Coronary artery (tissue), 2 donors: ENCODE results near the gene FANCM.
"Not testable (repeated sequence)": the region's sequence is repeated elsewhere in the genome, so short reads cannot be mapped to it uniquely, and the experiment has no call there.

Experiments
- DNase-seq: peaks from one replicate; pipeline ENCODE4 v3.0.0-alpha.2; 2017; ENCODE audit warnings: low spot score
- H3K27ac ChIP-seq, 2 donors: fragments of 200-600 bp; sonication (generic); one replicate each; pipeline ENCODE4 v1.5.1; 2016 to 2019
- H3K4me3 ChIP-seq: fragments of 200-600 bp; sonication (generic); 2 replicates; pipeline ENCODE4 v1.5.1; 2016; ENCODE audit warnings: mild to moderate bottlenecking, moderate library complexity
- TF ChIP-seq, protein P1 (sequence below): fragments of 200-600 bp; sonication (generic); IDR thresholded peaks from one replicate; pipeline ENCODE4 v1.5.1; 2019; ENCODE audit warnings: antibody characterized with exemption

The FANCM gene

GRCh38 chr14:45199230-45199629 lies 63.5 kb downstream of the FANCM start:
- Histone ChIP-seq H3K27ac (no peak overlapping the region), H3K4me3 (no peak overlapping the region)
- TF ChIP-seq, protein P1, sequence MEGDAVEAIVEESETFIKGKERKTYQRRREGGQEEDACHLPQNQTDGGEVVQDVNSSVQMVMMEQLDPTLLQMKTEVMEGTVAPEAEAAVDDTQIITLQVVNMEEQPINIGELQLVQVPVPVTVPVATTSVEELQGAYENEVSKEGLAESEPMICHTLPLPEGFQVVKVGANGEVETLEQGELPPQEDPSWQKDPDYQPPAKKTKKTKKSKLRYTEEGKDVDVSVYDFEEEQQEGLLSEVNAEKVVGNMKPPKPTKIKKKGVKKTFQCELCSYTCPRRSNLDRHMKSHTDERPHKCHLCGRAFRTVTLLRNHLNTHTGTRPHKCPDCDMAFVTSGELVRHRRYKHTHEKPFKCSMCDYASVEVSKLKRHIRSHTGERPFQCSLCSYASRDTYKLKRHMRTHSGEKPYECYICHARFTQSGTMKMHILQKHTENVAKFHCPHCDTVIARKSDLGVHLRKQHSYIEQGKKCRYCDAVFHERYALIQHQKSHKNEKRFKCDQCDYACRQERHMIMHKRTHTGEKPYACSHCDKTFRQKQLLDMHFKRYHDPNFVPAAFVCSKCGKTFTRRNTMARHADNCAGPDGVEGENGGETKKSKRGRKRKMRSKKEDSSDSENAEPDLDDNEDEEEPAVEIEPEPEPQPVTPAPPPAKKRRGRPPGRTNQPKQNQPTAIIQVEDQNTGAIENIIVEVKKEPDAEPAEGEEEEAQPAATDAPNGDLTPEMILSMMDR = no peak
- no peak for DNase-seq

- TF ChIP-seq, protein P1 = no peak
- no peak overlapping the region for H3K27ac ChIP-seq
- DNase-seq = no peak
- H3K4me3 ChIP-seq = no peak overlapping the region
These were observed 66.2 kb downstream of the FANCM start for GRCh38 chr14:45201905-45202304.

DNA sequence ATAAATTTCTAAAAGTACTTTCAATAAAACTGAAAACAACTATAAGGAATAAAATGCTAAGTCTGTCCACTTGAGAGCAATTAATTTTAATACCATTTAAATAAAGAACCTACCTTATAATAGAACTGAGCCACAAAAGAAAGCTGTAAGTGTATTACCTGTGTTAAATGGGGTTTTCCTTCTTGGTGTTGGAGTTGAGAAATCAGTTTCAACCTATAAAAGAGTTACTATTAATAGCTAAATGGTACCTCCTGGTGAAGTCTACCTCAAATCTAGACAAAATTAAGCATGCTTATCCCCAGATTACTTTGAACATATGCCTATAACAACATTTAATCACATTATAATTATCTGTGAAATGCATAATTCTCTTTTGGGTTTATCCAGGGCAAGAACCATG lies 68.5 kb downstream of the FANCM start:
- Histone ChIP-seq H3K4me3 (no peak overlapping the region), H3K27ac (no peak overlapping the region)
- TF ChIP-seq, protein P1 = no peak
- DNase-seq = no peak

- Histone ChIP-seq H3K27ac (no peak overlapping the region), H3K4me3 (no peak overlapping the region)
- no peak for DNase-seq
- TF ChIP-seq, protein P1 = no peak
These were observed 74.4 kb downstream of the FANCM start for GRCh38 chr14:45210159-45210558.

DNA sequence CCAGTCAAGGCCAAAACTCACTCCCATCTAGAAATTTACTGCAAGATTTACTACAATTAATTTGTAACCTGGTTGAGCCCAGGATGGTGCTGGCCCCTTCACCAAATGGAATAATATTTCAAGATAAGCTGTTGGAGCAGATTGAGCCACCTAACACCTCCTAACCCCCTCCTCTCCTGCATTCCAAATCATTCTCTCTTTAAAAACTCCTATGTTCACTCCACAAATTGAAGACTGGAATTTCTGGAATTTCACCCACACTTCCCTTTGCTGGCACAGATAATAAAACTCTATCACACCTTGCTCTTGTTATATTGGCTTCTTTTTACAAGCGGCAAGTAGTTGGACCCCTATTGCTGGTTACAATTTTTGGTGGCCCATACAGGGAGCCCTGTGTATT lies 75.6 kb downstream of the FANCM start:
- TF ChIP-seq, protein P1 = no peak
- Histone ChIP-seq H3K4me3 (no peak overlapping the region), H3K27ac (no peak overlapping the region)
- no peak for DNase-seq

DNA sequence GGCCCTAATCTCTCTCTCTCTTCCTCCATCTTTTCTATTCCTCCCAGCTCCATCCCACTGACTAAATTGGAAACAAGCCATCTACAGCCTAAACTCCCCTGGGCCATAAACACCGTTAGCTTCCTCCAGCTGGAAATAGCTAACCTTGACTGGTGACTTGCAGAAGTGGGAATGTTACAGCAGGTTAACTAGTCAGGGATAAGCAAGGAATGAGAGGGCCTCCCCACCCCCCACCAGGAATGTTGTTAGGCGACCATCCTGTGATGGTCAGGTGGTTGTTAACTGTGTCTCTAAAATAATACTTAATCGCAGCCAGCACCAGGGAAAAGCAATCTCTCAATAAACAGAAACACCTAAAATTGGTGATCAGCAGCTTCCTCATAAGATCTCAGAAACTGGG lies 76.5 kb downstream of the FANCM start:
- DNase-seq = no peak
- Histone ChIP-seq H3K27ac (no peak overlapping the region), H3K4me3 (no peak overlapping the region)
- TF ChIP-seq, protein P1 = no peak

DNA sequence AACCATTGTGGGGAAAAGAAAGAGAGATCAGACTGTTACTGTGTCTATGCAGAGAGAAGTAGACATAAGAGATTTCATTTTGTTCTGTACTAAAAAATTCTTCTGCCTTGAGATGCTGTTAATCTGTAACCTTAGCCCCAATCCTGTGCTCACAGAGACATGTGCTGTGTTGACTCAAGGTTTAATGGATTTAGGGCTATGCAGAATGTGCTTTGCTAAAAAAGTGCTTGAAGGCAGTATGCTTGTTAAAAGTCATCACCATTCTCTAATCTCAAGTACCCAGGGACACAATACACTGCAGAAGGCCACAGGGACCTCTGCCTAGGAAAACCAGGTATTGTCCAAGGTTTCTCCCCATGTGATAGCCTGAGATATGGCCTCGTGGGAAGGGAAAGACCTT lies 78.0 kb downstream of the FANCM start:
- not testable (repeated sequence) for H3K27ac ChIP-seq, H3K4me3 ChIP-seq, DNase-seq

GRCh38 chr14:45214341-45214740 lies 78.6 kb downstream of the FANCM start:
- not testable (repeated sequence) for H3K4me3 ChIP-seq, DNase-seq, H3K27ac ChIP-seq
